Heart left ventricle (tissue), 16 donors: ENCODE data around the gene ADCY9. TPM values are rescaled to one million over a fixed set of nuclear protein-coding genes. Genes with fewer than 3 reads are reported as not detected.
"Not testable (repeated sequence)": the region's sequence is repeated elsewhere in the genome, so short reads cannot be mapped to it uniquely, and the experiment has no call there.

Experiments used
- ATAC-seq, 4 donors: fragments of 200-7000 bp; cut with Tn5 transposase; one replicate each; pipeline ENCODE4 v1.9.1; 2020 to 2022; ENCODE audit warnings: moderate library complexity in 4 of 4, mild to moderate bottlenecking in 3 of 4, moderate number of reproducible peaks in 1 of 4
- DNase-seq, 5 donors: peaks; one replicate each; pipeline ENCODE4 v3.0.0-alpha.2; 2020
- H3K27ac ChIP-seq, 12 donors: fragments of 200-600 bp; sonication (generic) in 4 of 12; one replicate each; pipeline versions ENCODE4 v1.5.0 to v1.8.0; 2016 to 2022; ENCODE audit warnings: mild to moderate bottlenecking in 2 of 12
- H3K27me3 ChIP-seq, 9 donors: fragments of 200-600 bp; sonication (generic) in 2 of 9; one replicate each; pipeline versions ENCODE4 v1.5.1 to v1.8.0; 2016 to 2022; ENCODE audit warnings: mild to moderate bottlenecking in 3 of 9
- H3K36me3 ChIP-seq, 9 donors: fragments of 200-600 bp; sonication (generic) in 2 of 9; one replicate each; pipeline versions ENCODE4 v1.5.0 to v1.8.0; 2018 to 2022; ENCODE audit warnings: mild to moderate bottlenecking in 2 of 9
- H3K4me1 ChIP-seq, 12 donors: fragments of 200-600 bp; sonication (generic) in 4 of 12; one replicate each; pipeline versions ENCODE4 v1.5.0 to v1.8.0; 2016 to 2022; ENCODE audit warnings: mild to moderate bottlenecking in 3 of 12
- H3K4me3 ChIP-seq, 12 donors: fragments of 200-600 bp; sonication (generic) in 4 of 12; one replicate each; pipeline versions ENCODE4 v1.5.0 to v1.8.0; 2017 to 2022; ENCODE audit warnings: mild to moderate bottlenecking in 9 of 12, moderate library complexity in 4 of 12
- H3K9me3 ChIP-seq, 12 donors: fragments of 200-600 bp; sonication (generic) in 4 of 12; one replicate each; pipeline versions ENCODE4 v1.5.0 to v1.8.0; 2016 to 2022; ENCODE audit warnings: mild to moderate bottlenecking in 1 of 12
- CTCF ChIP-seq, 12 donors: fragments of 200-600 bp; sonication (generic) in 4 of 12; IDR thresholded peaks; one replicate each; pipeline versions ENCODE4 v1.5.0 to v1.8.0; 2018 to 2022; ENCODE audit warnings: antibody characterized with exemption in 12 of 12, mild to moderate bottlenecking in 5 of 12
- POLR2A ChIP-seq, 2 donors: fragments of 450-650 bp; IDR thresholded peaks; one replicate each; pipeline ENCODE4 v1.6.1; 2017; ENCODE audit warnings: antibody characterized with exemption in 2 of 2, mild to moderate bottlenecking in 2 of 2, moderate library complexity in 2 of 2
- WGBS, 4 donors: extraction: QIAGEN DNeasy Blood & Tissue Kit in 2 of 4; methylation state at CpG; one replicate each; pipeline versions ENCODE4 v1.1.5 to v1.1.7; 2013 to 2018; 5-methylcytosine and 5-hydroxymethylcytosine counted together
- intact Hi-C, 10 donors: fragments of 100-400 bp; cut with DNase I; formaldehyde crosslinking; loops; one replicate each; pipeline versions ENCODE4 v1.11.1 to v1.14.2; 2022
- polyA plus RNA-seq, 2 donors: library from polyadenylated mRNA; stranded (reverse); fragments of 200-250 nt; gene quantifications; one replicate each; pipeline ENCODE4 v1.2.3, GENCODE V29; 2013
- total RNA-seq, 9 donors: library from RNA; depleted of rRNA in 2 of 9; stranded (reverse); fragments of >200 nt in 2 of 9; fragmentation: NEBNext Ultra II Directional in 3 of 9; extraction: Animal tissue kit (Norgen Biotek cat#: 25700) in 3 of 9; gene quantifications; one replicate each; pipeline versions ENCODE4 v1.1.0 to v1.2.4, GENCODE V29; 2016 to 2023
- donor health status: ischemic (EF 13 %, LVEDD 7.1; RV severe dilation, severe dysfunction).
- donor health status: healthy with polysubstance abuse.
- donor health status: DM: no; HTN: yes; CAD: no.
- donor health status: DM: no; HTN: no; CAD: no.
- donor health status: ischemic (EF 25% LVEDD 6.9; RV normal size, moderate dysfunction).
- donor health status: ischemic (EF 25% LVEDD 5.7; RV mildly dilated, moderate dysfunction).
- donor health status: healthy.
- donor health status: DM: yes; HTN: yes; CAD: no.
- donor health status: ischemic (EF 35%, LVEDD 5.7; RV mildly dilated, moderate dysfunction).
- donor health status: nonischemic (EF 11% LVEDD 7.7; RV severe dilation, severe dysfunction).
- donor health status: DM: yes; HTN: yes; CAD: no.
- donor health status: PGD.
- donor health status: ischemic (EF 29% LVEDD 5.4; RV normal size, mild dysfunction).
- donor health status: nonischemic (EF 23%, LVEDD 6.1; RV moderate dilation, normal function).

Gene ADCY9
- total and polyA plus RNA-seq, 11 donors, result 11.8 to 85.8 (median 45.0) TPM

GRCh38 chr16:3952737-3953131 is 163.5 kb downstream of the ADCY9 start:
- intact Hi-C loops, result loop anchor here in 2 of 10 donors (10.0 kb wide), 2 partner anchors 162 to 222 kb away; partner anchors contain the start of gene ADCY9 (in 1 of the 2)
- Histone ChIP-seq H3K27ac (peak overlapping the region; percentile 14 to 89 (median 50)), H3K4me3 (peak overlapping the region in 2 of 12 donors; percentile 4 to 20), H3K36me3 (no peaks in the 10 kb centered on the region), H3K4me1 (peaks cover 4 to 57% (median 32%) of the 10 kb centered on the region in 12 donors), H3K9me3 (no peaks in the 10 kb centered on the region), H3K27me3 (peaks cover 0 to 4% (median 0%) of the 10 kb centered on the region in 9 donors)
- peak; percentile 75 to 89 (median 82) for ATAC-seq
- no peak for TF ChIP-seq POLR2A (IDR thresholded peaks at IDR 0.05)
- no peak for TF ChIP-seq CTCF (IDR thresholded peaks at IDR 0.05)
- peak; percentile 79 to 91 (median 86) for DNase-seq
- 33 to 52% (median 41%) methylated on average over 9 of the region's 9 CpGs for WGBS, 4 donors

- Histone ChIP-seq H3K4me3 (peak overlapping the region in 3 of 12 donors; percentile 4 to 20 (median 4)), H3K27me3 (peaks cover 0 to 4% (median 0%) of the 10 kb centered on the region in 9 donors), H3K4me1 (peaks cover 4 to 57% (median 32%) of the 10 kb centered on the region in 12 donors), H3K36me3 (no peaks in the 10 kb centered on the region), H3K9me3 (no peaks in the 10 kb centered on the region), H3K27ac (peak overlapping the region; percentile 14 to 89 (median 80))
- intact Hi-C loops, result loop anchor here in 2 of 10 donors (10.0 kb wide), 2 partner anchors 163 to 223 kb away; partner anchors contain the start of gene ADCY9 (in 1 of the 2)
- 57 to 75% (median 64%) methylated on average over 12 of the region's 12 CpGs for WGBS, 4 donors
- TF ChIP-seq POLR2A (IDR thresholded peaks at IDR 0.05) (no peak), CTCF (IDR thresholded peaks at IDR 0.05) (no peak)
- DNase-seq, result no peak
- peak in 2 of 4 donors; percentile 4 to 19 for ATAC-seq
Measured at GRCh38 chr16:3951861-3952736, 164.1 kb downstream of the ADCY9 start.

GRCh38 chr16:3951380-3951779 is 164.9 kb downstream of the ADCY9 start:
- not testable (repeated sequence) for H3K27me3 ChIP-seq, DNase-seq, H3K9me3 ChIP-seq, ATAC-seq, H3K36me3 ChIP-seq
- peak overlapping the region in 4 of 12 donors; percentile 4 to 44 (median 34) for H3K4me3 ChIP-seq
- WGBS, 4 donors, result 34 to 44% (median 38%) methylated on average over 5 of the region's 5 CpGs
- H3K4me1 ChIP-seq, result peaks cover 4 to 59% (median 32%) of the 10 kb centered on the region in 12 donors
- peak overlapping the region in 11 of 12 donors; percentile 67 to 89 (median 86) for H3K27ac ChIP-seq
- intact Hi-C loops, result loop anchor here in 2 of 10 donors (10.0 kb wide), 2 partner anchors 163 to 223 kb away; partner anchors contain the start of gene ADCY9 (in 1 of the 2)

GRCh38 chr16:3950343-3951193 is 165.7 kb downstream of the ADCY9 start:
- 36 to 54% (median 41%) methylated on average over 32 of the region's 32 CpGs for WGBS, 4 donors
- H3K4me1 ChIP-seq, result peaks cover 4 to 65% (median 36%) of the 10 kb centered on the region in 12 donors
- peak overlapping the region in 8 of 12 donors; percentile 24 to 44 (median 36) for H3K4me3 ChIP-seq

More at GRCh38 chr16:3950343-3951193, 165.7 kb downstream of the ADCY9 start:
- TF ChIP-seq POLR2A (IDR thresholded peaks at IDR 0.05) (peak in 1 of 2 donors; percentile 16), CTCF (IDR thresholded peaks at IDR 0.05) (no peak)
- DNase-seq (peak; percentile 85 to 93 (median 89)), ATAC-seq (peak; percentile 58 to 85 (median 80))
- Histone ChIP-seq H3K9me3 (no peaks in the 10 kb centered on the region), H3K36me3 (no peaks in the 10 kb centered on the region), H3K27ac (peak overlapping the region; percentile 60 to 89 (median 84)), H3K27me3 (peaks cover 0 to 4% (median 0%) of the 10 kb centered on the region in 9 donors)
- intact Hi-C loops, result loop anchor here in 2 of 10 donors (10.0 kb wide), 2 partner anchors 164 to 224 kb away; partner anchors contain the start of gene ADCY9 (in 1 of the 2)
